Mesothelial cell of epicardium (in vitro differentiated cells): Measurements from ENCODE around the gene KLK14. TPM values are rescaled to one million over a fixed set of nuclear protein-coding genes. Genes with fewer than 3 reads are reported as not detected.

Experiments
- DNase-seq, 2 experiments: peaks; one replicate each; pipeline ENCODE4 v3.0.0; 2021; ENCODE audit warnings: low spot score in 2 of 2; ENCODE audit not compliant: unreplicated experiment in 2 of 2
- H3K27ac Mint-ChIP-seq: 2 replicates; pipeline ENCODE4 v1.8.0; 2021; ENCODE audit warnings: mixed read lengths
- H3K27me3 Mint-ChIP-seq: 2 replicates; pipeline ENCODE4 v1.8.0; 2021; ENCODE audit warnings: low read depth, mixed read lengths
- H3K36me3 Mint-ChIP-seq: 2 replicates; pipeline ENCODE4 v1.8.0; 2021; ENCODE audit warnings: mixed read lengths
- H3K4me1 Mint-ChIP-seq: 2 replicates; pipeline ENCODE4 v1.8.0; 2021; ENCODE audit warnings: mixed read lengths
- H3K4me3 Mint-ChIP-seq: 2 replicates; pipeline ENCODE4 v1.8.0; 2021; ENCODE audit warnings: mild to moderate bottlenecking, moderate library complexity, mixed read lengths
- H3K9me3 Mint-ChIP-seq: 2 replicates; pipeline ENCODE4 v1.8.0; 2021; ENCODE audit warnings: mixed read lengths
- total RNA-seq: library from RNA; stranded (reverse); gene quantifications from 3 replicates; pipeline ENCODE4 v1.2.1, GENCODE V29; 2021
- TF ChIP-seq, protein P1 (sequence below): fragments of 200-600 bp; sonication (generic); IDR thresholded peaks from one replicate; pipeline ENCODE4 v1.5.0; 2021; ENCODE audit warnings: antibody characterized with exemption; ENCODE audit not compliant: unreplicated experiment

The KLK14 gene
- total RNA-seq, 1 donor from 2014 or later: 0.45 TPM

GRCh38 chr19:51123381-51123800, 40.7 kb upstream of the KLK14 start:
- no peak for DNase-seq
- Mint-ChIP-seq H3K4me1 (peaks cover 9% of the 10 kb centered on the region), H3K36me3 (no peaks in the 10 kb centered on the region), H3K27ac (no peak overlapping the region), H3K4me3 (no peak overlapping the region), H3K27me3 (peaks cover 25% of the 10 kb centered on the region), H3K9me3 (no peaks in the 10 kb centered on the region)
- TF ChIP-seq, protein P1, sequence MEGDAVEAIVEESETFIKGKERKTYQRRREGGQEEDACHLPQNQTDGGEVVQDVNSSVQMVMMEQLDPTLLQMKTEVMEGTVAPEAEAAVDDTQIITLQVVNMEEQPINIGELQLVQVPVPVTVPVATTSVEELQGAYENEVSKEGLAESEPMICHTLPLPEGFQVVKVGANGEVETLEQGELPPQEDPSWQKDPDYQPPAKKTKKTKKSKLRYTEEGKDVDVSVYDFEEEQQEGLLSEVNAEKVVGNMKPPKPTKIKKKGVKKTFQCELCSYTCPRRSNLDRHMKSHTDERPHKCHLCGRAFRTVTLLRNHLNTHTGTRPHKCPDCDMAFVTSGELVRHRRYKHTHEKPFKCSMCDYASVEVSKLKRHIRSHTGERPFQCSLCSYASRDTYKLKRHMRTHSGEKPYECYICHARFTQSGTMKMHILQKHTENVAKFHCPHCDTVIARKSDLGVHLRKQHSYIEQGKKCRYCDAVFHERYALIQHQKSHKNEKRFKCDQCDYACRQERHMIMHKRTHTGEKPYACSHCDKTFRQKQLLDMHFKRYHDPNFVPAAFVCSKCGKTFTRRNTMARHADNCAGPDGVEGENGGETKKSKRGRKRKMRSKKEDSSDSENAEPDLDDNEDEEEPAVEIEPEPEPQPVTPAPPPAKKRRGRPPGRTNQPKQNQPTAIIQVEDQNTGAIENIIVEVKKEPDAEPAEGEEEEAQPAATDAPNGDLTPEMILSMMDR: no peak

DNA sequence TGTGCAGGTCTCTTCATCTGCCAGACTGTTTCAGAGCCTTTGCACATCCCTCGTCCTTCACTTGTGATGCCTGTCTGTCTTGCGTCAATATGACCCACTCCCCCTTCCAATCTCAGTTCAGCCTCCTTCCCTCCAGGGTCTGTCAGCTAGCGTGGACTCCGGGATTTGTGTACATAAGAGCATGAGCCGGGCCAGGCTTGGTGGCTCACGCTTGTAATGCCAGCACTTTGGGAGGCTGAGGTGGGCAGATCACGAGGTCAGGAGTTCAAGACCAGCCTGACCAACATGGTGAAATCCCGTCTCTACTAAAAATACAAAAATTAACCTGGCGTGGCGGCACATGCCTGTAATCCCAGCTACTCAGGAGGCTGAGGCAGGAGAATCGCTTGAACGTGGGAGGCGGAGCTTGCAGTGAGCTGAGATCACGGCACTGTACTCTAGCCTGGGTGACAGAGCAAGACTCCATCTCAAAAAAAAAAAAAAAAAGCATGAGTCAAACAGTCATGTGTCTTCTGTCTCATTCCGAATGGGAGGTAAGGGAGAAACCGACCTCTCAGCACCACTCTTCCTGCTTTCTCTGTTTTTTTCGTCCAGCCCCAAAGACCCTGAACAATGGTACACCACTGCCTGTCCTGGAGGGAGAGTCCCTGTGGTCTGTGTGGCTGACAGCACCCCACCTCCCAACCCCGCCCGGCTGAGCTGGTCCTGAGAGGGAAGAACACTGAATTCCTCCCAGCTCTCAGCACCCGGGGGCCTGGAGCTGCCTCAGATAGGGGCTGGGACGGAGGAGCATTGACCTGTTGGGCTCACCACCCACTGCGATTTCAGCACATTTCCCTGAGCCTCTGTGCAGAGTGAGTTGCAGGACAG, 39.7 kb upstream of the KLK14 start:
- DNase-seq: no peak
- H3K27me3 Mint-ChIP-seq: peaks cover 33% of the 10 kb centered on the region
- TF ChIP-seq, protein P1: no peak
- no peaks in the 10 kb centered on the region for H3K9me3 Mint-ChIP-seq
- no peaks in the 10 kb centered on the region for H3K36me3 Mint-ChIP-seq
- no peak overlapping the region for H3K4me3 Mint-ChIP-seq
- H3K27ac Mint-ChIP-seq: no peak overlapping the region
- no peaks in the 10 kb centered on the region for H3K4me1 Mint-ChIP-seq

GRCh38 chr19:51121257-51121656, 38.6 kb upstream of the KLK14 start:
- Mint-ChIP-seq H3K4me3 (no peak overlapping the region), H3K9me3 (no peaks in the 10 kb centered on the region), H3K4me1 (no peaks in the 10 kb centered on the region), H3K27ac (no peak overlapping the region), H3K36me3 (no peaks in the 10 kb centered on the region), H3K27me3 (peaks cover 33% of the 10 kb centered on the region)
- DNase-seq: no peak
- TF ChIP-seq, protein P1: no peak

DNA sequence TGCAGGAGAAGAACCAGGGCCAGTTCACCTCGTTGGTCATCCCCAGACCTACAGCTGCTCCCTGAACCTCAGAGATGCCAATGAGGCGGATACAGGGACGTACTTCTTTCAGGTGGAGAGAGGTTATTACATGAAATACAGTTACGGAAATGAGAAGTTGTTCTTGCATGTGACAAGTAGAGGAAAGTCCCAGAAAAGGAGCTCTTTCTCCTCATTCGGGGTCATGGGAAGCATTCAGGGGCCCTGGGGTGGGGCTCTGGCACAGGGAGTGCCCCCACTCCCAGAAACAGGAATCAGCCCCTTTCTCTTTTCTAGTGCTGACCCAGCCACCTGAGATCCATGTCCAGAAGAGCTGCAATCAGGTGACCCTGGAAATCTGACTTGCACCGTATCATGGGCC, 37.5 kb upstream of the KLK14 start:
- DNase-seq: no peak
- Mint-ChIP-seq H3K4me3 (no peak overlapping the region), H3K4me1 (no peaks in the 10 kb centered on the region), H3K27me3 (peaks cover 42% of the 10 kb centered on the region), H3K27ac (no peak overlapping the region), H3K9me3 (no peaks in the 10 kb centered on the region), H3K36me3 (no peaks in the 10 kb centered on the region)
- TF ChIP-seq, protein P1: no peak

- Mint-ChIP-seq H3K27me3 (peaks cover 46% of the 10 kb centered on the region), H3K9me3 (no peaks in the 10 kb centered on the region), H3K4me1 (no peaks in the 10 kb centered on the region), H3K4me3 (no peak overlapping the region), H3K27ac (no peak overlapping the region), H3K36me3 (no peaks in the 10 kb centered on the region)
- TF ChIP-seq, protein P1: no peak
- DNase-seq: no peak
These were observed 36.9 kb upstream of the KLK14 start for GRCh38 chr19:51119611-51120010.
